Superior temporal gyrus (tissue), 1 donor: ENCODE results near the gene TCEANC2.
"Not testable (repeated sequence)": the region's sequence is repeated elsewhere in the genome, so short reads cannot be mapped to it uniquely, and the experiment has no call there.

Experiments
- DNase-seq: peaks from one replicate; pipeline ENCODE4 v3.0.0-alpha.2; 2016; ENCODE audit errors: extremely low spot score

TCEANC2 gene

GRCh38 chr1:54086754-54087153 is 33.3 kb downstream of the TCEANC2 start:
- no peak for DNase-seq

GRCh38 chr1:54088385-54088784 is 35.0 kb downstream of the TCEANC2 start:
- DNase-seq, result no peak

DNA sequence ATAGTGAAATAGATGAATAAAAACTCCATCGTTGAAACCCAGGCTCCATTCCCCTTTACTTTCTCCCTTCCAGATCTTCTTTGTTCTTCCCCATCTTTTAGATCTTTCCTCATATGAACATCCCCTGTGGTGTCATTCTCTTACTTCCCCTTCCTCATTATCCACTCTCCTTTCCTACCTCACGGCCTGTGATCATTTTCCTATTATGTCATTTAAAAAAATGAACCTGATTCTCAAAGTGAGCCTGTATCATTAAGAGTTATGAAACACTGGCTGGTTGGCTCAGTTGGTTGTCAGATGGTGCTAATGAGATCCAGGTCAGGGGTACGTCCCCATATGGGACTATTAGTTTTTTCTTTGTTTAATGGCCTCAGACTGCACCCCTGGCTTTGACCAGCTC is 38.3 kb downstream of the TCEANC2 start:
- no peak for DNase-seq

- DNase-seq, result no peak
Observed at GRCh38 chr1:54094001-54094729, 40.8 kb downstream of the TCEANC2 start.

DNA sequence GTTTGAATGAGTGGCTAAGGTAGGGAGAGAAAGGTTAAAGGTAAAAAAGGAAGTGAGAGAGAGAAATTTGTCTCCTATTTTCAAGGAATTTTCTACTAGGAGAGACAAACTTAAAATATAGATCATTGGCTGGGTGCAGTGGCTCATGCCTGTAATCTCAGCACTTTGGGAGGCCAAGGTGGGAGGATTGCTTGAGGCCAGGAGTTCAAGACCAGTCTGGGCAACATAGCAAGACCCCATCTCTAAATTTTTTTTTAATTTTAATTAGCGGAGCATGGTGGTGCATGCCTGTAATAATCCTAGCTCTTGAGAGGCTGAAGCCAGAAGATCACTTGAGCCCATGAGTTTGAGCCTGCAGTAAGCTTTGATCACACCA is 41.3 kb downstream of the TCEANC2 start:
- DNase-seq, result not testable (repeated sequence)

GRCh38 chr1:54095546-54096226 is 42.3 kb downstream of the TCEANC2 start:
- DNase-seq, result no peak

DNA sequence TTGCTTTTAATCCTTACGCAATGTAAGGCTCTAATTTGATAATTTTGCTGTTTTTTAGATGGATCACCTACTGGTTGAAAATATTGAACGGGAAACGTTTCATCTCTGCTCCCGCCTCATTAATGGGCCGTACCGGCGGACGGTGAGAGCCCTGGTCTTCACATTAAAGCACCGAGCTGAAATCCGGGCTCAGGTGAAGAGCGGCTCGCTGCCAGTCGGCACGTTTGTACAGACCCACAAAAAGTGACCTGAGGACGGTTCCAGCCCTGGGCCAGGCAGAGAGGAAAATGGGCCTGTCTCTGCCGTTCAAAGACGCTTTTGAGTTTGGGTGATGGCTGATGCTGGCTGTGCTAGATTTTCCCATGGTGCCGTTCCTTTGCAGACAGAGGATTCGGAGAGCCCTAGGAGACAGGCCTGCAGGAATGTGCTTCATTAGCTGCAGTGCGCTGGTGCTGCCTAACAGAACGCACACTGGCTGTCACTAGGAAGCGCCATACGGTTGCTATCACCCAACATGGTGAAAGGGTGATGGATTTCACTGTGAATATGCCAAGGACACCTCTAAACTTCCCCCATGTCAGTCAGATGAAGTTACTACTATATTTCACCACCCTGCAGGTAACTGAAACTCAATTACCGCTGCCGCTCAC is 42.9 kb downstream of the TCEANC2 start:
- no peak for DNase-seq

GRCh38 chr1:54096877-54097240 is 43.5 kb downstream of the TCEANC2 start:
- no peak for DNase-seq

DNA sequence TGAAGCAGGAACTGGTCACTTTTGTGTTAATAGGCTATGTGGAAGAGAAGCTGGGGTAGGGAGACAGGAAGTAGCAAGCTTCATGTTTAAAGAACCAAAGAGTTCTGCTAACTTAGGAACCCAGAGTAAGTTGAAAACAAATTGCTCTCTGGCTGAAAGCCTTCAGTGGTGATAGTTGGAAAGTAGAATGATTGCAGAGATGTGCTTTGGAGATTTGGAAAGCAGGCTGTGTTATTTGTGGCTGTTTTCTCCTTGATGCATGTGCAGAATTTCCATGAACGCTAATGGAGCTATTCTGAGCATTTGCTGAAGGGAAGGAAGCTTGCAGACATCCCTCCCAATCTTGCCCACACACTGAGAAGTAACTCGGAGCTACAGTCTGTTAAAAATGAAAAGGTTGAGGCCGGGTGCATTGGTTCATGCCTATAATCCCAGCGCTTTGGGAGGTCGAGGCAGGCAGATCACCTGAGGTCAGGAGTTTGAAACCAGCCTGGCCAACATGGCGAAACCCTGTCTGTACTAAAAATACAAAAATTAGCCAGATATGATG is 45.7 kb downstream of the TCEANC2 start:
- peak; percentile 48 for DNase-seq

DNA sequence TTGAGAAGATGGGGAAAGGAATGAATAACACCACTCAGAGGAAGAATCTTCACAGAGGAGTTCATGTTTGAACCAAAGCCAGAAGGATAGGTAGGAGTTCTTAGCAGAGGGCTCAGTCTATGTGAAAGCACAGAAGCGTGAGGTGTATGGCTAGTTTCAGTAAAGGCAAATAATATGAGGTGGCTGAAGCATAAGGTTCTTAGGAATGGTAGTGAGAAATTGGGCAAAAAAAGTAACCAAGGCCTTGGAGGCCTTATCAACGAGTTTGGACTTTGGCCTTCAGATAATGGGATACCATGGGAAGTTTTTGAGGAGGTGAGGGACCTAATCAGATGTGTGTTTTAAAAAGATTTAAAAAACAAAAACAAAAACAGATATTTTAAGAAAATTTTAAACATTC is 47.1 kb downstream of the TCEANC2 start:
- DNase-seq, result no peak

DNA sequence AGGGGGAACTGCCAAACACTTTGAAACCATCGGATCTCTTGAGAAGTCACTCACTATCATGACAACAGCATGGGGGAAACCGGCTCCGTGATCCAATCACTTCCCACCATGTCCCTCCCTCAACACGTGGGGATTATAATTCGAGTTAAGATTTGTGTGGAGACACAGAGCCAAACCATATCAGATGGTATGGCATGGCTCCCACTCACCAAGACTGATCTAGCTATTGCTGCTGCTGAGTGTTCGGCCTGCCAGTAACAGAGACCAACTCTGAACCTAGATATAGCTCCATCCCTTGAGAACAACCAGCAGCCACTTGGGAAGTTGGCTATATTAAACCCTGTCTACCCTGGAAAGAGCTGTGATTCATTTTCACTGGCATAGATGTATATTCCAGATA is 50.0 kb downstream of the TCEANC2 start:
- peak; percentile 31 for DNase-seq

- DNase-seq, result not testable (repeated sequence)
Observed at GRCh38 chr1:54104613-54105012, 51.2 kb downstream of the TCEANC2 start.

DNA sequence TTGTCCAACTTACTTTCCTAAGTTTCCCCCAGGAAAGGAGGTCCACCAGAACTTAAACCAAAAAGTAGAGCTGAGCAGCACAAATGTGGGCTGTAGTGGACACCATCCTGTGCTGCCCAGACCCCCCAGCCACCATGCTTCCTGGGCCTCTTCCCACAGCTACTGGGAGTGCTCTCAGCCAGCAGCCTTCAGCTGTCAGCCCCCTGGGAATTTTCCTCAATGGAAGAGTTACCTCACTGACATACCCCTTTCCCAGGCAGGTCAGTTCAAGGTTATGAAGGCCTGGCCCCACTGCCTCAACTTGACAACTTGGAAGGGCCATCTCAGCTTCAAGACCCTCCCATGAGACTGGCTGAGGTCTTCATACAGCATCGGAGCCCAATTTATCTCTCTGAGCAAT is 51.7 kb downstream of the TCEANC2 start:
- no peak for DNase-seq

DNA sequence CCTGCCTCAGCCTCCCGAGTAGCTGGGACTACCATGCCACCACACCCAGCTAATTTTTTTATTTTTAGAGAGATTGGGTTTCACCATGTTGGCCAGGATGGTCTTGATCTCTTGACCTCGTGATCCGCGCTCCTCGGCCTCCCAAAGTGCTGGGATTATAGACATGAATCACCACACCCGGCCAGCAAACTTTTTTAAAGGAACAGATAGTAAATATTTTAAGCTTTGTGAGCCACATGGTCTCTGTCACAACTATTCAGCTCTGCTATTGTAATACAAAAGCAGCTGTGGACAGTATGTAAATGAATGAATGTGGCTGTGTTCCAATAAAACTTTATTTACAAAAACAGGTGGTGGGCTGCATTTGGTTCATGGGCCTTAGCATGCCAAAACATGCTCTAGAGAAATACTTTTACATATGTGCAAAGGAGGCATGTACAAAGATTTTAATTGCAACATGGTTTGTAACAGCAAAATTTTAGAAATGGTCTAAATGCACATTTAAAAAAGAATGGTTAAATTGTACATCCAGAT is 52.4 kb downstream of the TCEANC2 start:
- no peak for DNase-seq

DNA sequence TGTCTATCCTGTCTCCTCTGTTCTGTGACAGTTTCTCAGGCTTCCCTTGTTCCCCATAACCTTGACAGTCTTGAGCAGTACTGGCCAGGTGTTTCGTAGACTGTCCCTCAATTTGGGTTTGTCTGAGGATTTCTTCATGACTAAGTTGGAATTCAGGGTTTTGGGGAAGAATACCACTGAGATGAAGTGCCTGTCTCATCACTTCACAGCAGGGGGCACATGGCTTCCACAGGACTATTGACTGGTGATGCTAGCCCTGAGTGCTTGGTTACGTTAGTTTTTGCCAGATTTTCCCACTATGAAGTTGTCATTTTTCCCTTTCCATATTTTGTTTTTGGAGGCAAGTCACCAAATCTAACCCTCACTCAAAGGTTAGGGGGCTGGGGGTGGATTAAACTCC is 53.7 kb downstream of the TCEANC2 start:
- no peak for DNase-seq

DNA sequence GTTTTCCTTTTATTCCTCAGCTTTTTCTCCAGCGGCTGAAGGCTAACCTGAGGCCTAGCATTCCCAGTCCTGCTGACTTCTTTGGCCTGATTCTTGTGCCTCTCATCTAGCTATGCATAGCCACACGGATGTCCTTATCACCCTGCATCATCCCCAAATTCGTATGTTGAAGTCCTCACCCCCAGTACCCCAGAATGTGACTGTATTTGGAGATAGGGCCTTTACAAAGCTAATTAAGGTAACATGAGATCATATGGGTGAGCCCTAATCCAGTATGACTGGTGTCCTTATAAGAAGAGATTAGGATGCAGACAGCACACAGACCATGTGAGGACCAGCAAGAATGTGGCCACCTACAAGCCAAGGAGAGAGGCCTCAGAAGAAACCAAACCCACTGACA is 54.7 kb downstream of the TCEANC2 start:
- DNase-seq, result no peak

DNA sequence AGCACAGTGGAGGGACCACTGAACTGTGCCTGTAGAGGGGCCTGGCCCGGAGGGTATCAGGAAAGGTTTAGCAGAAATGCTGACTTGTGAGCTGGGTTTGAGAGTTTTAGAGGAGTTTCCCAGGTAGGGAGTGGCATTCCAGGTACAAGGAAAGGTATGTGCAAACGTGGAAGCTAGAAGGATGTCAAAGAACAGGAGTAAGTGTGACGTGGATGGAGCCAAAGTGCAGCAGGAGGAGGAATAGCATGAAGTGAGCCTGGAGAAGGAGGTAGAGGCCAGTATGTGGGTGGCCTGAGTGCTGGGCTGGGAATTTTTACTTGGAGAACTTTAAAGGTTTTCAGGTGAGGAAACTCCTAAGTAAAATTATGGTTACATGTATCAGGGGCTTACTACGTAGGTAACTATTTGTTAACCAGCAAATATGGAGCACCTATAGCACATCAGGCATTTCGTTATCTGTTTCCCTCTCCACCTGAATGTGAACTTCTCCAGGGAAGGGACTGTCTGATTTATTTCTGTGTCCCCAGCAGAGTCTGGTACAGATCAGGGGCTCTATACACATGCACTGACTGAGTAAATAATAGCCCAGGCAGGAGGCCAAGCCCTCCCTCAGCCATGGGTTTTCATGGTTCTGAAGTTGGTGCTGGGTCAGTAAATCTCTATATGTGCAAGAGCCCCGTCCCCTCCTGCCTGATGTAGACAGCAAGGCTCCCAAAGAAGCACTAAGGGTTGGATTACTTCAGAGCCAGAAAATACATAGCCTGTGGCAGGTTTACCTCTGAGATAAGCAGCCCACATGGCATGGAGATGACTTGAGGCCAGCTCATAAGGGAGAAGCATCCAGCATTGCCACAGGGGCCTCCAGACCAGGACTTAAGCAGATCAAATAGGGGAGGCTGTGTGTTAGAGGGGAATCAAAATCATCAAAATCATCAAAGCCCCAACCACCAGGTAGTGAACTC is 56.0 kb downstream of the TCEANC2 start:
- DNase-seq, result no peak

DNA sequence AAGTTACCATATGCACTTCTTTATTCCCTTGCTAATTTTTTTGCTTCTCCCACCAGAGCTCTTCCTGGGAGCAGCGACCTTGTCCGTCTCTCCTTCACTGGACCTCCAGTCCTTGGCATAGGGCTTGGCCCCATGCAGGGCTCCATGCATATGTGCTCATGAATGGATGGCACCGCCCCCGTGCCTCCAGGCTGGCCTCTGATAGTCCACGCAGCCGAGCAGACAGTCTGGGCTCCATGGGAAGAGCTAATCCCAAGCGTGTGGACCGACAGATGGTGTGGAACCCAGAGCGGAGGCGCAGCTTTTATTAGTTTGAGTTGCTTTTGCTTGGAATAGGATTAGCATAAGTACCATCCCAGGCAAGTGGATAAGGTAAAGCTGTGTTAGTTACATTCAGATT is 57.6 kb downstream of the TCEANC2 start:
- peak; percentile 38 for DNase-seq

DNA sequence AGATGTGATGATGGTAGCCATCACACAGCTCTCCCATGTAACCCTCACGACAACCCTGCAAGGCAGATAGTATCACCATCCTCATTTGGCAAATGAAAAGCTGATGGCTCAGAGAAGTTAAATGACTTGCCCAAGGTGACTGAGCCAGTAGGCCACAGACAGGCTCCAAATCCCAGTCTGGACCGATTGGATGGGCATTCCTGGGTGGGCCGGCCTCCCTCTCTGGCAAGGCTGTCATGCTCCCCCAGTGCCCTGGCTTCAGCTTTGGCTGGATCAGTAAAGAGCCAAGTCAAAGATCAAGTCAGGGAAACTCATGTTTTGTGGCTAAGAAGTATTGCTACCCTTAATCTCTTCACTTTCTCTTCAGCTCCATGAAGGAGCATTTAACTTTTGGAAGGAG is 58.2 kb downstream of the TCEANC2 start:
- DNase-seq, result no peak

DNA sequence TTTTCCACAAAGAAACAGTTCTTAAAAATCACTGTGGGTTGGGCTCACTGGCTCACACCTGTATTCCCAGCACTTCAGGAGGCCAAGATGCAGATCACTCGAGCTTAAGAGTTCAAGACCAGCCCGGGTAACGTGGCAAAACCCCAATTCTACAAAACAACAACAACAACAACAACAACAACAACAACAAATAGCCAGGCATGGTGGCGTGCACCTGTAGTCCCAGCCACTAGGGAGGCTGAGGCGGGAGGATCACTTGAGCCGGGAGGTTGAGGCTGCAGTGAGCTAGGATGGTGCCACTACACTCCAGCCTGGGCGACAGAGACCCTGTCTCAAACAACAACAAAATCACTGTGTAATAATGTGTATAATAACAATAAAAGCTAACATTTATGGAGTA is 58.6 kb downstream of the TCEANC2 start:
- no peak for DNase-seq

DNA sequence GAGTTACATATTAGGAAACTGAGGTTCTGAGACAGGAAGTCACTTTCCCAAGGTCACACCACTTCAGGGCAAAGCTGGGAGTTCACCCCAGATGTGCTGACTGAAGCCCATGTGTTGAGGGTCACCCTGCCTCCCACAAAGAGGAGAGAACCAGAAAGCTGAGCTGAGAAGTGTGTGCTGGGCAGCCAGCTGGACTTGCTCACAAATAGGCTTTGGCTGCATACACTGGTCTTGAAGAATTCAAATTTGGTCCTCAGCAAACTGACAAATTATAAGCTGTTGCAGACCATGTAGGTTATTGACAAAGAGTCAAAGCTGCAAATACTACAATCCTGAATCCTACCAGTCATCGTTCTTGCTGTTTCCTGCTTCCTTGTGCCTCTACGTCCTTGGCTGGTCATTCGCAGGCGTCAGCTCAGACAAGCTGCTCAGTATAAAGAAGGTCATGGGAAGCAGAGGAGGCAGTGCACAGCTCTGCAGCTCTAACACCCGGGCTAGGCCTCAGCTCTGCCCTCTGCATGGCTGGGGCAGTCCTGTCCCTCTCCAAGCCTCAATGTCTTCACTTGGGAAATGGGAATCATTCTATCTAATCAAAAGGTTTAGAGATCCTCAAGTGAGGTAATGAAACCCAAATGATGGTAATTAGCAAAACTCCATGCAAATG is 59.4 kb downstream of the TCEANC2 start:
- DNase-seq, result no peak
